Fibroblast of skin of abdomen (primary cell): ENCODE results near the gene WNT9B.
A peak's percentile ranks its signal among the peaks of the same experiment; 100 is the strongest.

Experiments
- DNase-seq: peaks from one replicate; pipeline ENCODE4 v3.0.0-alpha.2; 2013

The WNT9B gene

GRCh38 chr17:46857600-46857999 is 6.2 kb downstream of the WNT9B start:
- no peak for DNase-seq

GRCh38 chr17:46859996-46860395 is 8.6 kb downstream of the WNT9B start:
- no peak for DNase-seq

GRCh38 chr17:46862949-46863348 is 11.6 kb downstream of the WNT9B start:
- no peak for DNase-seq

GRCh38 chr17:46863383-46864121 is 12.2 kb downstream of the WNT9B start:
- no peak for DNase-seq

GRCh38 chr17:46865100-46865499 is 13.7 kb downstream of the WNT9B start:
- peak; percentile 78 for DNase-seq

GRCh38 chr17:46866325-46866724 is 14.9 kb downstream of the WNT9B start:
- DNase-seq, result no peak

GRCh38 chr17:46866747-46867146 is 15.4 kb downstream of the WNT9B start:
- DNase-seq, result no peak

GRCh38 chr17:46868689-46869187 is 17.4 kb downstream of the WNT9B start:
- DNase-seq, result no peak

- DNase-seq, result no peak
Observed at GRCh38 chr17:46869296-46869695, 17.9 kb downstream of the WNT9B start.

GRCh38 chr17:46869975-46870803 is 18.8 kb downstream of the WNT9B start:
- no peak for DNase-seq

GRCh38 chr17:46872421-46872820 is 21.0 kb downstream of the WNT9B start:
- no peak for DNase-seq

- DNase-seq, result no peak
Observed at GRCh38 chr17:46873941-46874645, 22.7 kb downstream of the WNT9B start.

GRCh38 chr17:46874906-46875305 is 23.5 kb downstream of the WNT9B start:
- no peak for DNase-seq

- no peak for DNase-seq
Observed at GRCh38 chr17:46875849-46876352, 24.5 kb downstream of the WNT9B start.

GRCh38 chr17:46876353-46876887 is 25.0 kb downstream of the WNT9B start:
- DNase-seq, result no peak

GRCh38 chr17:46876926-46877325 is 25.5 kb downstream of the WNT9B start:
- no peak for DNase-seq

- DNase-seq, result no peak
Observed at GRCh38 chr17:46877466-46877865, 26.1 kb downstream of the WNT9B start.

GRCh38 chr17:46878055-46878454 is 26.7 kb downstream of the WNT9B start:
- DNase-seq, result no peak

GRCh38 chr17:46879101-46879500 is 27.7 kb downstream of the WNT9B start:
- DNase-seq, result no peak

- DNase-seq, result no peak
Observed at GRCh38 chr17:46881015-46881414, 29.6 kb downstream of the WNT9B start.

GRCh38 chr17:46882666-46883065 is 31.3 kb downstream of the WNT9B start:
- DNase-seq, result no peak

- no peak for DNase-seq
Observed at GRCh38 chr17:46883871-46884520, 32.6 kb downstream of the WNT9B start.
